Endothelial cell of umbilical vein (primary cell): ENCODE data around the gene LRRC19. TPM values are rescaled to one million over a fixed set of nuclear protein-coding genes. Genes with fewer than 3 reads are reported as not detected.

Experiments
- BruUV-seq: library from RNA; stranded (reverse); fragments of 400-500 nt; replicated peaks from 2 replicates; lab custom pipeline; 2021; lab: Mats Ljungman, UMichigan
- CTCF ChIA-PET: fragments of 300-600, 350-600 bp; sonication (Branson Sonifier 250); formaldehyde crosslinking; loops from one replicate; lab custom pipeline; 2021; ENCODE audit warnings: antibody characterized with exemption, inconsistent platforms; lab: Charles Lee
- POLR2A ChIA-PET: fragments of 300-600, 350-600 bp; sonication (Branson Sonifier 250); formaldehyde crosslinking; loops from one replicate; lab custom pipeline; 2021; ENCODE audit warnings: antibody characterized with exemption, inconsistent platforms; lab: Charles Lee
- DNase-seq: peaks from one replicate; pipeline ENCODE4 v3.0.0-alpha.2; 2011; ENCODE audit warnings: low read depth, low spot score
- FAIRE-seq: peaks from 2 replicates; lab custom pipeline; 2011; peaks lifted over from hg19 to GRCh38; lab: Jason Lieb, UNC
- H2AFZ ChIP-seq: 2 replicates; pipeline ENCODE4 v1.6.0; 2012; ENCODE audit warnings: low read depth, low read length, control low read depth, inconsistent platforms
- H3K27ac ChIP-seq: 2 replicates; pipeline ENCODE4 v1.5.1; 2011; ENCODE audit warnings: low read depth, mild to moderate bottlenecking, control low read depth, low read length, moderate library complexity; ENCODE audit not compliant: insufficient read depth
- H3K27me3 ChIP-seq, 2 experiments: 2 replicates each; pipeline versions ENCODE4 v1.6.0 to v1.6.1; 2011; ENCODE audit warnings: low read length in 2 of 2, mixed read lengths in 1 of 2; ENCODE audit not compliant: control insufficient read depth in 2 of 2, insufficient read depth in 2 of 2
- H3K36me3 ChIP-seq, 2 experiments: 2 replicates in 1 of 2; 3 replicates in 1 of 2; pipeline ENCODE4 v1.5.1; 2011; ENCODE audit warnings: low read length in 2 of 2, mild to moderate bottlenecking in 1 of 2, moderate library complexity in 1 of 2; ENCODE audit not compliant: control insufficient read depth in 2 of 2, insufficient read depth in 2 of 2; ENCODE audit errors: extremely low read depth in 1 of 2
- H3K4me1 ChIP-seq: 3 replicates; pipeline ENCODE4 v1.5.1; 2011; ENCODE audit warnings: mild to moderate bottlenecking, low read length; ENCODE audit not compliant: control insufficient read depth, insufficient read depth; ENCODE audit errors: extremely low read depth
- H3K4me2 ChIP-seq: 2 replicates; pipeline ENCODE4 v1.6.1; 2011; ENCODE audit warnings: low read length, control low read depth, mixed read lengths; ENCODE audit not compliant: insufficient read depth
- H3K4me3 ChIP-seq, 3 experiments: fragments of 200-600 bp in 1 of 3; sonication (generic), shearing (Covaris generic) in 1 of 3; replicated peaks in 1 of 3; 2 replicates each; pipeline ENCODE4 v1.5.1; 2011 to 2016; ENCODE audit warnings: control low read depth in 3 of 3, low read length in 3 of 3, mild to moderate bottlenecking in 2 of 3, inconsistent platforms in 1 of 3, low read depth in 1 of 3, moderate library complexity in 1 of 3; ENCODE audit not compliant: insufficient read depth in 1 of 3
- H3K79me2 ChIP-seq: 2 replicates; pipeline ENCODE4 v1.6.0; 2012; ENCODE audit warnings: low read length, inconsistent platforms; ENCODE audit not compliant: control insufficient read depth, insufficient read depth
- H3K9ac ChIP-seq: replicated peaks from 2 replicates; pipeline ENCODE3; 2011; ENCODE audit warnings: low read length, control low read depth; ENCODE audit not compliant: insufficient read depth; ENCODE audit errors: extremely low read depth
- H3K9me1 ChIP-seq: replicated peaks from 3 replicates; pipeline ENCODE4 v1.6.0; 2011; ENCODE audit warnings: mild to moderate bottlenecking, low read length; ENCODE audit not compliant: control insufficient read depth, insufficient read depth; ENCODE audit errors: extremely low read depth
- H3K9me3 ChIP-seq: replicated peaks from 2 replicates; pipeline ENCODE4 v1.5.1; 2012; ENCODE audit warnings: low read length, inconsistent platforms; ENCODE audit not compliant: control insufficient read depth, insufficient read depth
- H4K20me1 ChIP-seq: replicated peaks from 2 replicates; pipeline ENCODE3; 2011; ENCODE audit warnings: mild to moderate bottlenecking, low read length; ENCODE audit not compliant: control insufficient read depth, insufficient read depth; ENCODE audit errors: extremely low read depth
- CTCF ChIP-seq, 2 donors: IDR thresholded peaks; 1 replicate in 1 of 2; 2 replicates in 1 of 2; pipeline ENCODE4 v1.5.1; 2011; ENCODE audit warnings: low read length in 2 of 2, mild to moderate bottlenecking in 2 of 2, moderate library complexity in 2 of 2, control low read depth in 1 of 2, inconsistent platforms in 1 of 2, low read depth in 1 of 2; ENCODE audit not compliant: insufficient read depth in 1 of 2; ENCODE audit errors: extremely low read depth in 1 of 2
- EZH2 ChIP-seq: IDR thresholded peaks from 2 replicates; pipeline ENCODE4 v1.6.1; 2012; ENCODE audit warnings: borderline replicate concordance, low read depth, mild to moderate bottlenecking, moderate library complexity, low read length, inconsistent platforms; ENCODE audit not compliant: severe bottlenecking
- FOS ChIP-seq: IDR thresholded peaks from 2 replicates; pipeline ENCODE4 v1.6.1; 2011; ENCODE audit warnings: mild to moderate bottlenecking, low read length, moderate library complexity, borderline replicate concordance; ENCODE audit not compliant: insufficient read depth
- GATA2 ChIP-seq: IDR thresholded peaks from 2 replicates; pipeline ENCODE4 v1.7.0; 2011; ENCODE audit warnings: low read depth, mild to moderate bottlenecking, moderate library complexity, mixed read lengths, low read length; ENCODE audit not compliant: insufficient read length, insufficient read depth
- JUN ChIP-seq: IDR thresholded peaks from 2 replicates; pipeline ENCODE4 v1.6.1; 2011; ENCODE audit warnings: borderline replicate concordance, low read depth; ENCODE audit not compliant: insufficient read length, insufficient read depth
- MAX ChIP-seq: IDR thresholded peaks from 2 replicates; pipeline ENCODE4 v1.6.1; 2011; ENCODE audit not compliant: insufficient read depth, insufficient read length
- MYC ChIP-seq: IDR thresholded peaks from one replicate; pipeline ENCODE4 v1.6.1; 2011; ENCODE audit warnings: mild to moderate bottlenecking, low read depth, low read length
- POLR2A ChIP-seq: IDR thresholded peaks from 2 replicates; pipeline ENCODE4 v1.6.1; 2012; ENCODE audit warnings: low read depth, mild to moderate bottlenecking, control low read depth, low read length
- POLR2AphosphoS5 ChIP-seq: IDR thresholded peaks from 2 replicates; pipeline ENCODE4 v1.6.1; 2012; ENCODE audit warnings: low read depth, mild to moderate bottlenecking, control low read depth, low read length, moderate library complexity; ENCODE audit not compliant: insufficient read depth
- dilution Hi-C: fragments of 300-500 bp; cut with MboI; formaldehyde crosslinking; loops from one replicate; pipeline ENCODE4 v1.15.0; 2019; ENCODE audit warnings: low sequenced_read_pairs; ENCODE audit not compliant: extremely low pct_ligation_motif_present
- intact Hi-C: fragments of 100-400 bp; cut with micrococcal nuclease; formaldehyde crosslinking; loops from one replicate; pipeline ENCODE4 v1.10.0; 2022
- polyA plus RNA-seq, 4 experiments: library from polyadenylated mRNA; depleted of rRNA in 3 of 4; stranded (reverse) in 3 of 4; unstranded in 1 of 4; fragments of >200 nt; gene quantifications; 2 replicates each; pipeline versions ENCODE4 v1.2.1 to v1.2.3, GENCODE V29; 2011 to 2012; ENCODE audit warnings: missing spikeins in 1 of 4
- total RNA-seq: library from RNA; stranded (reverse); gene quantifications from 2 replicates; pipeline ENCODE4 v1.2.3, GENCODE V29; 2021

Gene LRRC19
- total and polyA plus RNA-seq, 2 donors (not counting 3 experiments of a cell fraction or from before 2014, with no cell fraction given), result not detected

DNA sequence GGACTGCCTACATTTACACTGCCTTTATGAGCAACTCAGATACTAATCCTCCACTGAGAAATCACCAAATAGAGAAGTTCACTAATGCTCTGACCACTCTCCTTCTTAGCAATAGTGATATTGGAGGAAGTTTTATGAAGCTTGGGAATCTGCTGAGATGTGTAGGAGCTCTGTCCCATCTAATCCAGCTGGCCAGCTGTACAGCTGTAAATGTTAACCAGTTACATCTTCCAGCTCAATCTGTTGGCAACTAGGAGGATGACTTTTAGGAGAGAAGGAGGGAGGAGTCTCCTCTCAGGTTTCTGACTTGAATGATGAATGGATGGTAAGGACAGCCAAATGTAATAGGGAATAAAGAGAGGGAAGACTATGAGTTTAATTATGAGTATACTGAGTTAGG, 36.3 kb upstream of the LRRC19 start:
- intact Hi-C loops, result no loop called here
- TF ChIP-seq CTCF (IDR thresholded peaks at IDR 0.05; ENCODE audit: extremely low read depth in 1 of 2, insufficient read depth in 1 of 2, low read depth in 1 of 2, low read length in 2 of 2) (no peak), MAX (no peak), MYC (no peak), EZH2 (no peak), POLR2A (no peak), FOS (no peak), GATA2 (no peak), POLR2AphosphoS5 (no peak), JUN (no peak)
- POLR2A ChIA-PET, result no interaction called here

More for the DNA sequence above, 36.3 kb upstream of the LRRC19 start:
- DNase-seq, result no peak
- H3K4me2 ChIP-seq, result no peak overlapping the region
- CTCF ChIA-PET, result interaction anchor here (0.9 kb wide), 1 partner anchor 30 kb away, joined by 3 read pairs; no protein-coding TSS in a partner anchor
- H2AFZ ChIP-seq, result no peak overlapping the region
- no peaks in the 10 kb centered on the region for H3K4me1 ChIP-seq
- H3K4me3 ChIP-seq, result no peak overlapping the region
- H4K20me1 ChIP-seq, result no peaks in the 10 kb centered on the region
- no peaks in the 10 kb centered on the region for H3K9me3 ChIP-seq
- no peaks in the 10 kb centered on the region for H3K36me3 ChIP-seq
- BruUV-seq, result no TSS peak
- no peaks in the 10 kb centered on the region for H3K27me3 ChIP-seq
- H3K9me1 ChIP-seq, result no peaks in the 10 kb centered on the region
- dilution Hi-C loops, result no loop called here
- no peak overlapping the region for H3K9ac ChIP-seq
- H3K79me2 ChIP-seq, result no peaks in the 10 kb centered on the region
- FAIRE-seq, result no peak
- no peak overlapping the region for H3K27ac ChIP-seq
